ENCODE data around the gene AJM1. TPM values are rescaled to one million over a fixed set of nuclear protein-coding genes. Genes with fewer than 3 reads are reported as not detected.
"Not testable (repeated sequence)": the region's sequence is repeated elsewhere in the genome, so short reads cannot be mapped to it uniquely, and the experiment has no call there.

Gene AJM1
- total and polyA plus RNA-seq, 2 of the 8 experiments (the other 6 are each of a cell fraction or from before 2014, with no cell fraction given) = 0.12 to 0.97 TPM

DNA sequence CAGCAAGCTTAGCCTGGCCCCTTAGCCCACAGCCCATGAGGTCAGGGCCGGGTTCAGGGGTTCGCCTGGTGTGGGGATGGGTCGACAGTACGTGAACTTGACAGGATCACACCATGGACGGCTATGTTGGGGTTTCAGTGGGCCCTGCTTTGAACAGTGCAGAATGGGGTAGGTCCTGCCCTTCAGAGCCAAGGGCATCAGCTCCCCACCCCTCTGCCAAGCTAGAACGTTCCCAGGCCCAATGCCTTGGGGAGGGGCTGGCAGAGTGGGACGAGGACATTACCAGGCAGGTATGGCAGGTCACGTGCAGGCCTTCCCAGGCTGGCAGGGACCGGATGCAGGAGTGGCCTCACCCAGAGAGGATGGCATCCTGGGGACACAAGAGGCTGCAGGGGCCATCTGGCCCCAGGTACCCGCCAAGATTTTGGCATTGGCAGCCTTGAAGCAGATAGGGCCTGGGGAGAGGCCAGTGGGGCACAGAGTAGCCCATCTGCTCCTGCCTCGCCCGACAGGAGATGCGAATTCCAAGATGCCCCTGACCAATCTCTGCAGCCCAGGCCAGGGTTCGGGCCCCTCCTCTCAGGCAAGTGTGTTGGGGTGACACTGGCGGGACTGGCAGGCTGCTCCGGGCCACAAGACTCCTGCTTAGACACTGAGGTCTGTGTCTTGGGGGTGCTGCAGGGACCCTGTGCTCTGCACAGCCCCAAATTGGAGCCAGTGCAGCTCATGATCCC lies 465 bp upstream of the AJM1 start:
- not testable (repeated sequence) for H2BK15ac ChIP-seq (ENCODE audit: low read length); H3K9me3 ChIP-seq (ENCODE audit: insufficient read depth in 2 of 2, low read depth in 1 of 2, low read length in 1 of 2); H2AK5ac ChIP-seq (ENCODE audit: low read depth, low read length); FAIRE-seq; H3K4me3 ChIP-seq (ENCODE audit: extremely low read depth in 1 of 4, insufficient read depth in 2 of 4, low read depth in 3 of 4, low read length in 4 of 4); H2AFZ ChIP-seq (ENCODE audit: low read length); H4K5ac ChIP-seq (ENCODE audit: insufficient read length, low read depth, low read length); H2BK20ac ChIP-seq (ENCODE audit: low read length); H3K4ac ChIP-seq (replicated peaks; ENCODE audit: insufficient read length, low read depth, low read length); H4K91ac ChIP-seq (replicated peaks; ENCODE audit: insufficient read length, low read length); H3K27ac ChIP-seq (ENCODE audit: low read depth, low read length); H3K56ac ChIP-seq (replicated peaks; ENCODE audit: insufficient read length, low read depth, low read length); H4K20me1 ChIP-seq (replicated peaks in 1 of 2; ENCODE audit: control insufficient read depth in 1 of 2, insufficient read depth in 2 of 2, low read length in 2 of 2); H2BK120ac ChIP-seq (replicated peaks; ENCODE audit: low read depth, low read length); H3K23me2 ChIP-seq (ENCODE audit: low read depth, low read length); H3K9ac ChIP-seq (replicated peaks in 1 of 4; ENCODE audit: extremely low read depth in 1 of 4, low read depth in 3 of 4, low read length in 3 of 4); H3K79me1 ChIP-seq (ENCODE audit: low read depth, low read length); H3K23ac ChIP-seq (ENCODE audit: insufficient read length); H3K79me2 ChIP-seq (ENCODE audit: control insufficient read depth in 1 of 2, insufficient read depth in 2 of 2, low read length in 2 of 2); H3K14ac ChIP-seq (ENCODE audit: insufficient read length)
- Histone ChIP-seq H3K4me2 (ENCODE audit: insufficient read depth in 1 of 2, low read depth in 2 of 2, low read length in 2 of 2) (peak overlapping the region in 1 of 2 experiments; percentile 27; a peak in 2 of 4 replicates), H2BK5ac (ENCODE audit: low read depth, low read length) (peak overlapping the region; percentile 30; the same call in 1 of the 2 replicates), H3K36me3 (ENCODE audit: control insufficient read depth in 2 of 4, insufficient read depth in 4 of 4, low read length in 3 of 4) (peaks cover 0 to 21% (median 4%) of the 10 kb centered on the region in 4 experiments; a peak in 2 of 8 replicates), H3K18ac (ENCODE audit: extremely low read depth, low read length) (peak overlapping the region; percentile 48; the same call in 1 of the 2 replicates), H4K8ac (ENCODE audit: extremely low read depth, insufficient read depth, low read length) (peak overlapping the region; percentile 14; the same call in 1 of the 2 replicates), H3K27me3 (replicated peaks in 1 of 4; ENCODE audit: control insufficient read depth in 3 of 4, extremely low read depth in 1 of 4, insufficient read depth in 3 of 4, low read length in 3 of 4) (peaks cover 2 to 12% (median 7%) of the 10 kb centered on the region in 4 experiments; a peak in 6 of 7 replicates), H3K4me1 (replicated peaks in 1 of 4; ENCODE audit: control insufficient read depth in 3 of 4, insufficient read depth in 4 of 4, low read length in 3 of 4) (peaks cover 5 to 30% (median 19%) of the 10 kb centered on the region in 4 experiments), H2BK12ac (ENCODE audit: low read depth, low read length) (peak overlapping the region; percentile 27; the same call in 1 of the 2 replicates)
- POLR2A ChIA-PET (ENCODE audit: partially characterized antibody) = interaction anchor here (1.1 to 20.5 kb wide), 7 partner anchors 10 to 41 kb away, joined by 3 to 248 read pairs (median 8); partner anchors contain the start of genes MAMDC4 and RABL6
- CTCF ChIA-PET (ENCODE audit: partially characterized antibody) = interaction anchor here (0.6 to 8.9 kb wide), 31 partner anchors 8 to 1284 kb away, joined by 3 to 131 read pairs (median 4); partner anchors contain the start of genes ABCA2 and LCN8
- peak in 1 of 2 experiments; percentile 72 for DNase-seq (ENCODE audit: low read depth in 1 of 2, low spot score in 2 of 2)
- TF ChIP-seq POLR2AphosphoS5 (IDR thresholded peaks at IDR 0.05; ENCODE audit: low read depth, low read length) = 0 out of 2 replicates have a peak, but pooled peaks have one; percentile 5
- WGBS, 2 experiments (ENCODE audit: extremely low coverage in 1 of 2, insufficient coverage in 1 of 2, insufficient read length in 1 of 2, insufficient replicate concordance in 2 of 2, low coverage in 1 of 2, low lambda C conversion rate in 2 of 2, missing lambda C conversion rate in 1 of 2) = 65% methylated on average over 16 of the region's 16 CpGs; no CpG with 5 or more reads in 1 of the 2 experiments

All from H1 (cell line).